GM18861 (cell line): ENCODE measurements around the gene ZNF792.
"Not testable (repeated sequence)": the region's sequence is repeated elsewhere in the genome, so short reads cannot be mapped to it uniquely, and the experiment has no call there.

ENCODE experiments used
- ATAC-seq: cut with Tn5 transposase; IDR thresholded peaks from one replicate; pipeline ENCODE4 v1.9.1; 2021; ENCODE audit not compliant: unreplicated experiment

The ZNF792 gene

DNA sequence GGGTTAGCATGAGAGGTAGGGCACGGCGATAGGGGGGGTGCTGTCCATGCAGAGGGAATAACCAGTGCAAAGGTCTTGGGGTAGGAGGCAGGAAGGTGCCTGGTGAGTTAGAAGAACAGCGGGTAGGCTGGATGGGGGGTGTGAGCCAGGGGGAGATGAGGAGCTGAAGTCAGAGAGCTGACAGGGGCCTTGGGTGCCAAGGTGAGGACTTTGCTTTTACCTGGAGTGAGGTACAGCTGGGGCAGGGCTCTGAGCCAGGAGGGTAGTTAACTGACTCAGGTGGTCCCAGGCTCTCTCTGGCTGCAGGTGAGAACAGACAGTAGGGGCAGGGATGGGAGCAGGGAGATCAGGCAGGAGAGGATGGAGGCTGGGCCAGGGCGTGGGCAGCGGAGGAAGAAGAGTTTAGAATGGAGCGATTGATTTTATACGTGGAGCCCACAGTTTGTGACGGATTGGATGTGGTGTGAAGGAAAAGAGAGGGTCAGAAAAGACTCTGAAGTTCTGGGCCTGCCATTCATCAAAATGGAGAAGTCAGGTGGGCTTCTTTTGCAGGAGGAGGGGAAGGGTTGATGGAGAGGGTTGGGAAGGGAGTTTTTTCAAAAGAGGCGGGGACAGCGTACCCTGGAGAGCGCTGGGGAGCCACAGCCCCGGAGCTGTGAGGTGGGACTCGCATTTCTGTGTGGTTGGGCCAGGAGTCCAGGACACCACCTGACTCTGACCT lies 34.9 kb upstream of the ZNF792 start:
- no peak for ATAC-seq

DNA sequence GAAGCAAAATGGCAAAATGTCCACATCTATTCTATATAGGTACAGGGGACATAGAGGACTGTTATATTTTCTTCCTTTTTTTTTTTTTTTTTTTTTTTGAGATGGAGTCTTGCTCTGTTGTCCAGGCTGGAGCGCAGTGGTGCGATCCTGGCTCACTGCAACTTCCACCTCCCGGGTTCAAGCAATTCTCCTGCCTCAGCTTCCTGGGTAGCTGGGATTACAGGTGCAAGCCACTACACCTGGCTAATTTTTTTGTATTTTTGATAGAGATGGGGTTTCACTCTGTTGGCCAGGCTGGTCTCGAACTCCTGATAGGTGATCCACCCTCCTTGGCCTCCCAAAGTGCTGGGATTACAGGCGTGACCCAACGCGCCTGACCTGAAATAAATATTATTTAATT lies 34.2 kb upstream of the ZNF792 start:
- not testable (repeated sequence) for ATAC-seq

DNA sequence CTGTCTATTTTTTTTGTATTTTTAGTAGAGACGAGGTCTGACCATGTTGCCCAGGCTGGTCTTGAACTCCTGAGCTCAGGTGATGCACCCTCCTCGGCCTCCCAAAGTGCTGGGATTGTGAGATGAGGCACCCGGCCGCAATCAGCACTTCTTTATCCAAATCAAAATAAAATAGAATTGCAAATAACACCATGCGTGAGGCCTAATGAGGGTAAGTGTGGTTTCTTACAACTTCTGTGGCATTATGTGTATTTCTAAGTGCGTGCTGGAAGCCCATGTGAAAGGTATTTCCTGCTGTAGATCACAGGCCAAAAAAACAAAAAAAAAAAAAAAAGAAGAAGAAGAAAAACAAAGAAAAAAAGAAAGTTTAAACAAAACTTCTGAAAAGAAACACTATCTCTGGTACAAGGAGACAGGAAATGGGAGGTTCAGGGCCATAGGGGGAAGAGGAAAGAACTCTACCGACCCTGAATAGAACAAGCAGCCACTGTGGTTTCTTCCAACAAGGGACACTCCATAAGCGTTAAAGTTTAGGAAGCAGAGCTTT lies 33.1 kb upstream of the ZNF792 start:
- no peak for ATAC-seq

DNA sequence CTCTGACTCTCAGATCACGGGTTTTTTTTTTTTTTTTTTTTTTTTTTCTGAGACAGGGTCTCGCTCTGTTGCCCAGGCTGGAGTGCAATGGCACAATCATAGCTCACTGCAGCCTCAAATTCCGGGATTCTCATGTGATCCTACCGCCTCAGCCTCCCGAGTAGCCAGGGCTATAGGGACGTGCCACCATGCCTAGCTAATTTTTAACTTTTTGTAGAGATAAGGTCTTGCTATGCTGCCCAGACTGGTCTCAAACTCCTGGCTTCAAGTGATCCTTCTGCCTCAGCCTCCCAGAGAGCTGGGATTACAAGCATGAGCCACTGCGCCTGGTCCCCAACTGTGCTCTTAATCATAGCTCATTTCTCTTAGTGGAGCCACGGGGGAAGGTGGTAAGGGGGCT lies 31.5 kb upstream of the ZNF792 start:
- ATAC-seq, result no peak

DNA sequence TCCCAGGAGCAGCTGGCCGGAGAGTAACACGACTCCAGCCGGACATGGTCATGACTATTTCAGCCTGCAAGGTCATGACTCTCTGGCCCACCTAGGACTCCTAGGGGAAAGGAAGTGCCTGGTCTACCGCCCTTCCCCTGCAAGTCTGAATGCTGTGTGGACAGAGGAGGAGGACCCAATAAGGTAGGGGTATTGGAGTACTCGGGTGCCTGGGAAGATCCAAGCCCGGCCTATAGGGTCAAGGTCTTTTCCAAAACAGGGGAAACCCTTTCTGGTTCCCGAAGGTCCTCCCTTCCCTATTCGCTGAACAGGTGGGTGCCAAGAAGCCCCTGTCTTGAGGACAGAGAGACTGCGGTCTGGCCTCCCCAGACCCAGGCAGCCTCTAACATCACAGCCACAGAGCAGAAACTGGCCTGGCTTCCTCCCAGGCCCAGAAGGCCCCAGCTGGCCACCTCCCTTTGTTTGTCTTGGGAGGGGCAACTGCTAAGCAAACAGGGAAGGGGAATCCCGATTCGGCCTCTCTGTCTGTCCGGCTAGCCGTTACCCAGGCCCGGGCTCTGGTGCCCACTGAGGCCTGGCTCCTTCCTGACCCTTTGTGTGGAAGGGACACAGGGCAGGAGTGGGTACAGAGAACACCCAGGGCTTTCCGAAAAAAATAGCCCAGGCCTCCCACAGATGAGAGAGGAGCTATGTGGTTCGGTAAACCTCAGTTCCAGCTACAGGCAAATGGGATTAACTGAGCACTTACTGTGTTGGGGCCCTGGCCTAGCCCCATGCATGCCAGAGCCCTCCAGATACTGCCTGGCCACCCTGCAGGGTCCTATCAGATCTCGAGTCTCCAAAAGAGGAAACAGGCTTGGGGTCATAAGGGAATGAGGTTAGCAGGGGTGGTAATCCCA lies 30.9 kb upstream of the ZNF792 start:
- no peak for ATAC-seq

DNA sequence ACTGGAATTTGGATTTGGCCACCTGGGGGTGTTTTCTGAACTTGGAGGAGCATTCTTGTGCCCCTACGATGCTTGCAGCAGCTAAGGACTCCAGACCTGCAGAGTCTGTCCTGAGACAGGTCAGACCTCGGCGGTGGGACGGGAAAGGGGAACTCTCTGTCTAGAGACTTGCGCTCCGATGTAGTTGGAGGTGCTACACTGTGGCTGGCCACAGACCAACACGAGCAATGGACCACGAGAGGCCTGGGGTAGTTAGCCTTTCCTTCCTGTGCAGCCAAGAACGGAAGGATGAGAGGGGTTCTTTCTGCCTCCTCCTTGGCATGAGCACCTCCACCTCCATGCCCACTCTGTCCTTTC lies 30.2 kb upstream of the ZNF792 start:
- ATAC-seq, result no peak

DNA sequence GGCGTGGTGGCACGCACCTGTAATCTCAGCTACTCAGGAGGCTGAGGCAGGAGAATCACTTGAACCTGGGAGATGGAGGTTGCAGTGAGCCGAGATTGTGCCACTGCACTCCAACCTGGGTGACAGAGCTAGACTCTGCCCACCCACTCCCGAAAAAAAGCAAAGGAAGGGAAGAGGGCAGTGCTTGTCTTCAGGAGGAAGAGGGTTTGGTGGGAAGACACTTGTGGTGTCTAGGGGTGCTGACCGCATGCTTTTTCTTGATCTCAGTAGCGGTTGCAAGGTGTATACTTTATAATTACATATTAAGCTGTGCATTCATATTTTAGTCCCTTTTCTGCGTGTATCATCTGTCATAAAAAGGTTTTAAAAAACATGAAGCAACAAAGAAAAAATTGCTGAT lies 28.6 kb upstream of the ZNF792 start:
- not testable (repeated sequence) for ATAC-seq

DNA sequence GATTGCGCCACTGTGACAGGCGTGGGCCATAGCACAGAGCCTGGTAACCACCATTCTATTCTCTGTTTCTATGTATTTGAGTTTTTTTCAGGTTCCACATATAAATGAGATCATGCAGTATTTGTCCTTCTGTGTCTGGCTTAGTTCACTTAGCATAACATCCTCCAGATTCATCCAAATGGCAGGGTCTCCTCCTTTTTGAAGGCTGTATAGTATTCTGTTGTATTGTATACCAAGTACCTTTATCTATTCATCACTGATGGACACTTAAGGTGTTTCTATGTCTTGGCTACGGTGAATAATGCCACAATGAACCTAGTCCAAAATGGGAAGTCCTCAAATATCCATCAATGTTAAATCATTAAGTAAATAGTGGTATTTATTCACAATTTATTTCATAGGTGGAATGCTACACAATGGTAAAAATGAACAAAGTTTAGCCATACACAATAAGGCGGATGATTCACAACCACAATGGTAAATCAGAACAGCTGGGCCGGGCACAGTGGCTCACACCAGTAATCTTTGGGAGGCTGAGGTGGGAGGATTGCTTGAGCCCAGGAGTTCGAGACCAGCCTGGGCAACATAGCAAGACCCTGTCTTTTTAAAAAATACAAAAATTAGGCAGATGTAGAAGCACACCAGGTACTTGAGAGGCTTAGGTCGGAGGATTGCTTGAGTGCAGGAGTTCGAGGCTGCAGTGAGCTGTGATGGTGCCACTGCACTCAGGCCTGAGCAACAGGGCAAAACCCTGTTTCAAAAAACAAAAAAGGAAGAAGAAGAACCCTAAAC lies 27.7 kb upstream of the ZNF792 start:
- no peak for ATAC-seq

DNA sequence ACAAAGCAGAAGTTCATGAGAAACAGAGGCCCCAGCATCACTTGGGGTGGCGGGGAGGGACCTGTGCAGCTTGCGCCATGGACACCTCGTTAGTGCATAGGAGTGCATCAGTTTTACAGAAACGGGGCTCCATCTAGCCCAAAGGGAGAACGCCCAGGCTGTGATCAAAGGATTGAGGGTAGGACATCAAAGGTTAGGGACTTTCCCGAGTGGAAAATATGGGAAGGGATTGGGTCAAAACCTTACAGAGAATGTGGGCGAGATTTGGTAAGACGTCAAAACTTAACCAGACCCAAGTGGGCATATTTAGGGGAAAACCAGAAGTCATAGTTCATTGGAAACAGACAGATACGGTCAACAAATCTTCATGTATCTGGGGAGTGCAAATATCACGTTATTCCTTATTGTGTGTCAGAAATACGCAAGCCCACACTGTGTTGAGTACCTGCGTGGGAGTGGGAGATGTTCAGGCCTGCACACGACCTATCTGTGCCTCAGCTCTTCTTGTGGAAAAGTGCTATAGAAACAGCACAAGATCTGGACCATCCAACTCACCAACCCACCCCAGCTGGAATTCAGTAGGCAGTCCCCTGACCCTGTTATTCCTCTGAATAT lies 26.7 kb upstream of the ZNF792 start:
- no peak for ATAC-seq

DNA sequence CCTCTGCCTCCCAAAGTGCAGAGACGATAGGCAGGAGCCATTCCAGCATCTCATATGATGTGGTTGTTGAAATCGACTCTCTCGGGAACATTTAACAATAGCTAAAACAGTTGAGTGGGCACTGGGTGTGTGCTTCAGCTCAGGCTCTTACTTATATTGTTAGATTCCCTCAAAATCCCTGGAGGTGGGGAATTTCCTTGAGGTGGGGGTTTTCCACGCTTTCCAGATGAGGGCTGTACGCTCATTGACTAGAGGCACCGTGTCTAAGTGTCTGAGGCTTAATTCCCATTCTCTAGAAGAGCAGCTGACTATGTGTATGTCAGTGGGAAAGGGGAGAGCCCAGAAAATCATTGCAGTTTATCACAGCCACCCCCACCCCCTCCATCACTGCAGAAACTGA lies 25.3 kb upstream of the ZNF792 start:
- no peak for ATAC-seq

DNA sequence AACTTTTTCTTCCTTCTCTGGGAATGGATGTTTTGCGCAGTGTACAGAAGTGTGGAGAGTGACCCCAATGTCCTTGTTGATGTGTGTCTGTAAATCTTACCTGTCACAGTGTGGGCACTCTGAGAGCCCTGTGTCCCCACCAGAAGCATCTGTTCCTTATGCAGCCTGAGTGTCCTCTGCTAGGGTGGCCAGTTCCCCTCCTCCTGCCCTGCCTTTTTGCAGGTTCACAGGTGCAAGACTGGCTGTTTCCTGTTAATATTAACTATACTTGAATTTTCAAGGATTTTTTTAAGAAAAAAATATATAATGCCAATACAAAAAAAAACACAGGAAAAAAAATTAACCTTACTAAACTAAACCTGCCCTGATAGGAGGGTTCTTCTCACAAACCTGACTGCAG lies 24.1 kb upstream of the ZNF792 start:
- no peak for ATAC-seq

DNA sequence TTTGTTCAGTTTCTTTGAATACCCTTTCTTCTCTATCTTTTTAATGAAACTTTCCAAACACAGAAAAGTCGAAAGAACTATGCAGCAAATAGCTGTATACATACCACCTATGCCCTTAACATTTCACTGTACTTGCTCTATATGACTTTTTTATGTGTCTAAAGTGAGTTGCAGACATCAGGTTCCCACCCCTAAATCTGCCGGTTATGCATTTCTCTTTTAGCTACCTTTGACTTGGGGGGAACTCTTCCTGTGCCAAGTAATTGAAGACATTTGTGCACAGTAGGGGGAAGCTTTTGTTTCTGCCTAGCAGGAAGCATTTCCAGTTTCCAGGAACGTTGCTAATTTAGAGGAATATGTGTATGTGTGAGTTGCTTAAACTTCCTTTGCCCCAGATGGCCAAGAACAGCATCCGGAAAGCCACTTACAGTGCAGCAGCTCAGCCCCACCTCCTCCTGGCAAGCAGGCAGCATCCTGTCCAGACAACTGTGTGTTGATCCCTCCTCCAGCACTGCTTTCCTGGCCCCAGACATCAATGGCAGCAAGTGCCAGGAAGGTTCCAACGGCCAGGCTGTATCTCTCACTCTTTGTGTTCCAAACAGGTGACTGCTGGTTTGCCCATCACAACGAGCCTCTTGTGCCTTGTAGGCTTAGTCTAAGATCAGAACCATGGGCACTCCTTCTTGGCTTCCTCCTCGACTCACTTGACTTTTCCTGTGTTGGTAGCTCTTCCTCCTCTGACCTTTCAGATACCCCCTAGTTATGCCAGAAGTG lies 21.4 kb upstream of the ZNF792 start:
- no peak for ATAC-seq

DNA sequence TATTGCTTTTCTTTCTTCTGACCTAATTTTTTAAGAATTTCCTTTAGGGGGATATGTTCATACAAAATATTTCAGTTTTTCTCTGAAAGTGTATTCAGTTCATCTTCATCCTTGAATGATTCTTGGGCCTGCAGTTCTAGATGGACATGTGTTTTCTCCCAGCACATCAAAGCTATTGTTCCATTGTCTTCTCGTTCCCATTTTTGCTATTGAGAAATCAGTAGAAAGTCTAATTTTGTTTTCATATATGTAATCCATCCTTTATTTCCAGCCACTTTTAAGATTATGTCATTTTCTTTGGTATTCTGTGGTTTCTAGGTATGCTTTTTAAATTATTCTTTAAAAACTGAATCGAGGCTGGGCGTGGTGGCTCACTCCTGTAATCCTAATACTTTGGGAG lies 20.3 kb upstream of the ZNF792 start:
- no peak for ATAC-seq

DNA sequence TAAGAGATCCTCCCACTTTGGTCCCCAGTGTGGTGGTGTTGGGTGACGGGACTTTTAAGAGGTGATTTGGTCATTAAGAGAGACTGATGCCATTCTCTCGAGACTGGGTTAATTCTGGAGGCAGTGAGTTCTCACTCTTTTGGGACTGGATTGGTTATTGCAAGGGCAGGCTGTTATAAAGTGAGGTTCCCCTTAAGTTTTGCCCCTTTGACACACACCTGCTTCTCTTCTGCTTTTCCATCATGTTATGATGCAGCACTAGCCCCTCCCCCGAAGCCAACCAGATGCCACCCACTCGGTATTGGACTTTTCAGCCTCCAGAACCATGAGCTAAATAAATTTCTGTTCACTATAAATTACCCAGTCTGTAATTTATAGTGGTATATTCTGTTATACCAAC lies 19.8 kb upstream of the ZNF792 start:
- no peak for ATAC-seq

DNA sequence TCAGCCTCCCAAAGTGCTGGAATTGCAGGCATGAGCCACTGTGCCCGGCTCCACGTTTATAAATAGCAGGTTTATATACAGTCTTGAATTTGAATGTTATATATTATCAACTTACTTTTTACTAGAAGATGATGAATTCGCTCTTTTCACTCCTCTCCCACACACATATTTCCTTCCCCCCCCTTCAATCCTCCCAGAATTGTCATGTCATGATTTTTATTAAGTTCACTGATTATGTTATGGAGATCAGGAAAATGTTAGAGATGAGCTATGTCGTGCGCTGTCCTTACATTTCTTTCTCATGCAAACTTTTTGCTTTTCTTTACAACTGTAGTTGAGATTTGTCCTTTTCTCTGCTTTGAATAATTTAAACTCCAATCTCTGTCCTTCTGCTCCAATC lies 18.2 kb upstream of the ZNF792 start:
- no peak for ATAC-seq

DNA sequence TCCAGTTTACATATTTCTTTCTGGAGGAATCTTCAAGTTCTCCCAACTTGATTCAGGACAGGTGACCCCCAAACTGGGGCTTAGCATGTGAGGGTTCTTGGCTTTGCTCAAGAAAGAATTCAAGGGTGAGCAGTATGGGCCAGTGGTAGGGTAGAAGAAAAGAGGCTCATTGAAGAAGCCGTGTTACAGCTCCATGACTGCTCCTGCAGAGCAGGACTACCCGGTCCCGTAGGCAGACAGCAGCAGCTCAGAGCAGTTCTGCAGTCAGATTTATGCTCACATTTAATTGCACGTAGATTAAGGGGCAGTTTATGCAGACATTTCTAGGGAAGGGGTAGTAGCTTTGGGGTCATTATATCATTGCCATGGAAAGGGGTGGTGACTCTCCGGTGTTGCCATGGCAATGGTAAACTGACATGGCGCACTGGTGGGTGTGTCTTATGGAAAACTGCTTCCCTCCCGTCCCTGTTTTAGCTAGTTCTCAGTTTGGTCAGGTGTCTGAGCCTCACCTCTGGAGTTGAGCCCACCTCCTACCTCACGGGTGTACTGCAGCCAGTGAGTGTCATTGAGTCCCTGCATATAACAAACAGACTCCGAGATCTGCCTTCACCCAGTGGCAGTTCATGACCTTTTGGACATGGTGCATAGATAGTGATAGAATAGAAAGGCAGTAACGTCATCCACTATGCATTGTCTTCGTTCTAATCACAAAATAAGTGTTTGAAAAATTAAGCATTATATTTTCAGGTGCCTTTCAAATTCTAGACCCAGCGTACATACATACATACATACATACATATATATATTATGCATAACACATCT lies 16.0 kb upstream of the ZNF792 start:
- ATAC-seq, result no peak

DNA sequence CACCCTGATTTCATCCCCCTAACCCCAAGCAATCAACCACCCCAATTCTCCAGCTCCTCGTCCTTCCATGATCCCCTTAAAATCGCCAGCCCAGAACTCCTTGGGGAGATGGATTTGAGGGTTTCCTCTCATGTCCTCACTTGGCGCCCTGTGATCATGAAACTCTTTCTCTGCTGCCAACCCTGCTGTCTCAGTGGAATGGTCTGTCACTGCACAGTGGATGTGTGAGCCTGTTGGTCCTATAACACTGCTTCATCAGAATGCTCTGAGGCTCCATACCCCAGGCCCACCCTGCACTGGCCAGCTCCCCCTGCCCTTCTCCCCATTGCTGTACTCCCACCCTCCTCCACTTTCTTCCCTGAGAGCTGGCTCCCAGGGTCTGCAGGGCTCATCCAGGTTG lies 12.6 kb upstream of the ZNF792 start:
- ATAC-seq, result no peak

DNA sequence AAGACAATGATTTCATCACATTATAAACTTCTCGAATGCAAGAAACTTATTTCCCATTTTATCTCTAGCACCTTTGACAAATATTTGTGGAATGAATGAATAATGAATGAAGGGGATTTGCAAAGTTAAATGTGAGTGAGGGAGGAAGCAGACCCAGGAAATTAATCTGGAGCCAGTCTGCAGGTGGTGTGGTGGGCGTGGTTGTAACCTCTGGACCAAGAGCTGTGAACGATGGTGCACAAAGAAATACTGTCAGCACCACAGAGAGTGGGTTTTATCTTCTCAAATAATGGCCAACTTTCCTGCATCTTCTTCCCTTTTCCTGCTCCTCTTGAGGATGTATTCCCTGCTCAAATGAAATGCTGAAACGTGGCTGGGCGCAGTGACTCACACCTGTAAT lies 11.0 kb upstream of the ZNF792 start:
- ATAC-seq, result no peak

DNA sequence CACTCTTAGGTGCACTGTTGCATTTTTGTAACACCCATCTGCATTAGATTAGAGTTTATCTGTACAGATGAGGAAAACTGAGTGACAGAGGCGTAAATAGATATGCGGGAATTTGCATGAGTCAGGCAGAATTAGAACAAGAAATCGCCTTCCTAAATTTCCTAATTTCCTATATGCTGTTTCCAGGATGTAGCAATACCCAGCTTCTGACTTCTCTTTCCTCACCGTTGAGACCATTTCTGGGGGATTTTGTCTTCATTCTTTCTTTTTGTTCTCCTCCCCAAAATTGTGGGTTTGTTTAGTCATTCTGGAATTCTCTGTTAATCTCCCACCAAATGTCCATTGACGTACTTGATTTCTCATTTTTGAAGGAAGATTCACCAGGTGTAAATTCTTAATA lies 10.6 kb upstream of the ZNF792 start:
- no peak for ATAC-seq
